NCI-H524 (cell line): Measurements from ENCODE around the gene FIP1L1.
"Not testable (repeated sequence)": the region's sequence is repeated elsewhere in the genome, so short reads cannot be mapped to it uniquely, and the experiment has no call there.

Experiments
- DNase-seq, 2 experiments: peaks; one replicate each; lab custom pipeline; 2025; lab: John Stamatoyannopoulos, UW

FIP1L1 gene

DNA sequence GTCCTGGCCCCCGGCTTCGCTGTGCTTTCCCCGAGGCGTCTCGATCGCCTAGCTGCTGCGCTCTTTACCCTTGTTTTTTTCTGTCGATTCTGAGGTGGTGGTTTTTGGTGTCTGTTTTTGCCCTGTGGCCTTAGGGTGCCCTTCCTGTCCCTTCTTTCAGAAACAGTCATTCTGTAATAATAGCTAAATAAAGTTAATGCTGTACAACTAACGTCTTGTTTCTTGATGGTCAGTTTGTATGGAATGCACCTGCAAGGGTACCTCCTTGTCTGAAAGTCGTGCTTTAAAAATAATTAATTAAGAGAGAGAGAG, 686 bp downstream of the FIP1L1 start:
- DNase-seq = no peak

DNA sequence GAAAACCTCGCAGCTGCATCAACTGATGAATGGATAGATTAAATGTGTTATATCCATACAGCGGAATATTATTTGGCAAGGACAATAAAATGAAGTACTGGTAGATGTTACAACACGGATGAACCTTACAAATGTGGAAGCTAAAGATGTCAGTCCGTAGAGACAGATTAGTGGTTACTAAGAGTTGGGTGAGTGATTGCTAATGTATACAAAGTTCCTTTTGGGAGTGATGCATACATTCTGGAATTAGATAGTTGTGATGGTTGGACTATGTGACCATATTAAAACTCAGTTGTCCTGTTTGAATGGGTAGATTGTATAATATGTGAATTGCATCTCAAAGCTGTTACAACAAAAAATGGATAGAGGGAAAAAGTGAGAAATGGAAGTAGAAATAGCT, 2.8 kb downstream of the FIP1L1 start:
- DNase-seq = no peak

DNA sequence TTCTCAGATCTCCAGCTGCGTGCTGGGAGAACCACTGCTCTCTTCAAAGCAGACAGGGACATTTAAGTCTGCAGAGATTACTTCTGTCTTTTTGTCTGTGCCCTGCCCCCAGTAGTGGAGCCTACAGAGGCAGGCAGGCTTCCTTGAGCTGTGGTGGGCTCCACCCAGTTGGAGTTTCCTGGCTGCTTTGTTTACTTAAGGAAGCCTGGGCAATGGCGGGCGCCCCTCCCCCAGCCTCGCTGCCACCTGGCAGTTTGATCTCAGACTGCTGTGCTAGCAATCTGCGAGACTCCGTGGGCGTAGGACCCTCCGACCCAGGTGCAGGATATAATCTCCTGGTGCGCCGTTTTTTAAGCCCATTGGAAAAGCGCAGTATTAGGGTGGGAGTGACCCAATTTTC, 32.0 kb downstream of the FIP1L1 start:
- DNase-seq = not testable (repeated sequence)

DNA sequence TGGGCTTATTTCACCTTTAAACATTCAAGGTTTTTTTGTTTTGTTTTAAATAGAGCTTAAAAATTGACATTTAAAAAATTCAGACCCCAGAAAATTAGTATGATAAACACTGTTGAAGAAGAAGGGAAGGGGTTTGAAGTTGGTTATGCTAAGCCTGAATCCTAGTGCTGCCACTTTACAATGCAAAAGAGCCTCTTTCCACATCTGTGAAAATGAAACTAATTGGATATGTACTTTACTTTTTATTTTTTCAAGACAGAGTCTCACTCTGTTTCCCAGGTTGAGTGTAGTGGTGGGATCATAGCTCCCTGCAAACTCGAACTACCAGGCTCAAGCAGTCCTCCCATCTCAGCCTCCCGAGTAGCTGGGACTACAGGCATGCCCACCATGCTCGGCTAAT, 41.8 kb downstream of the FIP1L1 start:
- DNase-seq = no peak

DNA sequence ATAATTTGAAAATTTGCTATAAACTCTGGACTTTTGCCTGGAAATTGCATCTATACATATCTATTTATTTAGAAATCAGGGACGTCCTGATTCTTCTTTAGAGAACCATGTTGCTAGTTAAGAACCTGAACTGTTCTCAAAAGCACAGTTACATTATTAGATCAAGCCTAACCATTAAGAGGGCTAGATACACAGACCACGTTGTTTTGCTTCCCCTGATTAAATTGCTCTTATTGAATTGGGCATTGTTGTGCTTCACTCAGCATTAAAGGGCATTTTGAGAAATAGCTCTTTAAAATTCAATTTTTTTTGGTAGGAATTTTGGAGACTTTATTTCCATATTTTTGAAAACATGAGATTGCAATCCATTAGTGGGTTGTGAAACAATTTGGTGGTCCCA, 44.4 kb downstream of the FIP1L1 start:
- DNase-seq = no peak

DNA sequence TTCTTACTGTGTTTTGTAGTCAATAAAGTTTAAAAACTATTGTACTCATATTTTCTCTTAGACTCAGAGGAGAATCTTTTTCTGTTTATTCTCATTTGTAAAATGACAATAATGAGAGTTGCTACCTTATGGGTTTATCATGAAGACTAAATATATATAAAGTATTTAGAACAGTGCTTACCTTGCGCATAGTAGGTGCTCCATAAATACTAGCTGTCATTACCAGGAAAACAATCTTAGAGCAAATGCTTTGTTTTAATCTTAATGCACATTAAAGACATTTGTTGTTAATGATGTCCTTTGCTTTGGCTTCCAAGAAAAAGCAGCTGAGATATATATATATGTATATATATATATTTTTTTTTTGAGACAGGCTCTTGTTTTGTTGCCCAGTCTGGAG, 44.9 kb downstream of the FIP1L1 start:
- DNase-seq = no peak

DNA sequence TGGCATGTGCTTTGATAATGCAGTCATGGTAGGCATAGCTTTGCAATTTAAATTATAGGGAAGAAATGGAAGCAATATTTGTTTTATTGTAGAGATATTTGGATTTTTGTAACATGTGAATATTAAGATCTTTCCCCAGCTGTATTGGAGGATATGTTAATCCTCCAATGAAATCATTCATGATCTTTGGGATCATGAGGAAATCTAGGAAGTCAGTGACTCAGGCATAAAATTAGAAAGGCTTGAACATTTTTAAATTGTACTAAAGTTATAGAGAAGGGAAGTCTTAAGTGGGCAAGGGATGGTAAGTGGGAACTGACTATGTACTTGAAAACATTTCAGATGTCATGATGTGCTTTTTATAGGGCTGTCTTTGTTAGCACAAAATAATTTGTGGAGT, 46.8 kb downstream of the FIP1L1 start:
- no peak for DNase-seq

DNA sequence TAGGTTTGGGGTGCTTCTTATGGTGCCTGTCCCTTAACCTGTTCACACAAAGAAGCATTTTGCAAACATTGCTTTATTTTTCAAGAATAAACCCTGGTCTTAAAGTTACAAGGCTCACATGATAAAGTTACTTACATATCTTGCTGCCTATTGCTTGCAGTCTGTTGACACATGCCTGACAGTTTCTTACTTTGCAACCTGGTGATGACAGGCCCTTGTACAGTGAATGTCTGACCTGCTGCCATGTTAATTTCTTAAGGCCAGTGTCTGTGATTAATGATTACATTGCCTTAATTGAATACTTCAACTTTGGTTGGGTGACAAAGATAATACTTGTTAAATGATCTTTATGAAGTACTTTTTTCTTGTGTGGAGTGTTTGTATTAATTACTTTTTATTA, 49.9 kb downstream of the FIP1L1 start:
- DNase-seq = no peak

DNA sequence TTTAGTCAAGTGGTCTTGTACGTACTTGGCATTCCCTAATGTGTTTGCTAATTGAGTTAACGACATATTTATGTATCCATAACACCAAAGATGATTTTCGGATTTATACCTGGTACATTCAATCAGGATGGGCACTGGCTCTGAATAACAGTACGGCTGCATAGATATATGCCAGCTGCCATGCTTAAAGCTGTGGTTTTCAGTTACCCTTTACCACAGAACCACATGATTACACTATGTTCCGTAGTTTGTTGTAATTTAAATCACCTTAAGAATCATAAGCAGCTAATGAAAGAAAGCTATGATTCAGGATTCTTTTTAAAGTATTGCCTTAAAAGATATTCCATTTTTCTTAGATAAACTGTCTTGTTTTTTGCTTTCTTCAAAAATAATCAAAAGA, 53.6 kb downstream of the FIP1L1 start:
- no peak for DNase-seq

DNA sequence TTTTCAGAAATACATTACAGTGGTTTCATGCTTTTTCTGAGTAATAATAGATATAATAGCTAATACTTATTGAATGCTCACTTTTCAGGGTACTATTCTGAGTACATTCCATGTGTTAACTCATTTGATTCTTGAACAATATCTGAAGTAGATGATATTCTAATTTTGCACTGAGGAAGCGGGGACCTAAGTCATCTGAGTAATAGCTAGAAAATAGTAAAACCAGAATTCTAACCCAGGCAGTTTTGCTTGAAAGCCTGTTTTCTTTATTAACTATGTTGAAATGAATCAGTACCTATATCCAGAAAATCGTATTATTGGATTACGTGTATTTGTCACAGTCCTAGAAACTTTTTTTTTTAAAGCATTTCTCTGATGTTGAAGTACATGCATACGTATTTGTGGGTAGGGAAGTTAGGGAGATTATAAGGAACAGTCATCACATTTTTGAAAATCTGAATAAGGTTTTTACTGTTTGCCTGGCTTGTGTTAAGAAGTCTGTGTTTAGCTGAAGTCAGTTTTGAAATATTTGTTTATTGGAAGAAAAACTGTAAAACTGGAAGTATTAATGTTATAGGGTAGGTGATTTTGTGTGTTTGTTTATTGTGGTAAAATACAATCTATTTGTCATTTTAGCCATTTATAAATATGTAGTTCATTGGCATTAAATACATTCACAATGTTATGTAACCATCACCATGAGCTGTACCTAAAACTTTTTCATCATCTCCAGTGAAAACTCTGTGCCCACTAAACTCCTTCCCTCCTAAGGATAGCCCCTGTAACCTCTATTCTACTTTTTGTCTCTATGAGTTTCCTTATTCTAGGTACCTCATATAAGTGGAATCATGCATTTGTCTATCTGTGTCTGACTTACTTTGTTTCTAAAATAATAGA, 55.3 kb downstream of the FIP1L1 start:
- DNase-seq = no peak

DNA sequence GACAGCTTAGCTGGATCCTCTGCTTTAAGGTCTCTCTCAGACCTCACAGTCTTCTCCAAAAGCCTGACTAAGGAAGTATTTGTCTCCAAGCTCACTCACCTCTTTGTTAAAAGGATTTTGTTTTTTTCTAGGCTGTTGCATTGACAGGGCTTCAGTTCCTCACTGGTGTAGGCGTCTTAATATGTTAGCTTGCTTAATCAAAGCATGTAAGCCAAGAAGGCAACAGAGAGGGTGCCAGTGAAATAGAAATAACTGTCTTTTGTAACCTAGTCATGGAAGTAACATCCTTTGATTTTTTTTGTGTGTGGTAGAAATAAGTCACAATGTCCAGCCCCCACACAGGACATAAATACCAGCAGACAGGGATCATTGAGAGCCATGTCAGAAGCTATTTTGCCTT, 58.8 kb downstream of the FIP1L1 start:
- DNase-seq = no peak

DNA sequence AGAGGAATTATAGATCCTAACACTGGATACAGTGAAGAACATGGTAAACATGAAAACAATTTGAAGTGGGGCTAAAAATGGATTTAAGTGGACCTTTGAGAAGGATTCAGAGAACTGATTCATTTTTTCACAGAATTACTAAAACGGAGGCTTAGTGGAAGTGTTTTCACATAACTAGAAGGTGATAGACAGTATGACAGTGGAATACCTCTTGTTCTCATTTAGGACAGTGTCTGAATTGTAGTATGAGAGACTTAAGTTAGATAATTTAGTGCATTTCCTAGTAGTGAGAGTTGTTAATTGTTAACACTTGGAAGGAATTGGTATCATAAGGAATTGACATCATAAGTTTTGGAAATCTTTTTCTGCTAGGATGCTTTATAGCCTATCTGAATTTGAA, 64.1 kb downstream of the FIP1L1 start:
- DNase-seq = no peak

DNA sequence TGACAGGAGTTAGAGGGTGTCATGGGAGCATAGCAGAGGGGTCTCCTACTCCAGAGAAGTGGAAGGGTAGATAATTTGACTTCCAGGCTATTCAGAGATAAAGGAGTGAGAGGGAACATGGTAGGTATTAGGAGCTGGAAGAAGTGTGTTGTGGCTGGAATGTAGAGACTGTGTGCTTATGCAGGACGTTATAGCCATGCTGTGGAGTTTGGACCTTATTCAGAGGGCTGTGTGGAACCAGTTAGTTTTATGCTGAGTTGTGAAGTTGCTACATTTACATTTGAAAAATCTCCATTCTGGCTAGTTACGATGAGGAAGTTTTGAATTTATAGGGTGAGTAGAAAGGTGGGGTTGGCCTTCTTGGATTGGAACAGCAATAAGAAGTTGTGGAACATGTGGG, 67.5 kb downstream of the FIP1L1 start:
- no peak for DNase-seq

DNA sequence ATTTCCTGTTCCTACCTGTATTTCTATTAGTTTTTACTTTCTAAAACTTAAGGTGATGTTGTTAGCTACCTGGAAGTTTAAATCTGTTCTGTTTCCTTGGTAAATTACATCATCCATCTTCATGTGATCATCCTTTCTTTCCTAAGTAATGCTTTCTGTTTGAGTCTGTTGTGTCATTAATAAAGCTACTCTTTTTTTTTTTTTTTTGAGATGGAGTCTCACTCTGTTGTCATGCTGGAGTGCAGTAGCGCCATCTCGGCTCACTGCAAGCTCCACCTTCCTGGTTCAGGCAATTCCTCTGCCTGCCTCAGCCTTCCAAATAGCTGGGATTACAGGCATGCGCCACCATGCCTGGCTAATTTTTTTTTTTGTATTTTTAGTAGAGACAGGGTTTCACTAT, 73.3 kb downstream of the FIP1L1 start:
- no peak for DNase-seq

DNA sequence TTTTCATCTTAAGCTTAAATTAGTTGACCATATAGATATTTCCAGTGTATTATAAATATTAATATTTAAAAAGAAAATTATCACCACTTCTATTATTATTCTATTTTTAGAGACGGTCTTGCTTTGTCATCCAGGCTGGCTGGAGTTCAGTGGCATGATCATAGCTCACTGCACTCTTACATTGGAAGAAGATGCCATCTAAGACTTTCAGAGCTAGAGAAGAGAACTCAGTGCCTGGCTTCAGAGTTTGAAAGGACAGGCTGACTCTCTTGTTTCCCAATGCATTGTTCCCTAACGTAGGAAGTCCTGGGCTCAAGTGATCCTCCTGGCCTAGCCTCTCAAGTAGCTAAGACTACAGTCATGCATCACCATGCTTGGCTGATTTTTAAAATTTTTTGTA, 75.9 kb downstream of the FIP1L1 start:
- DNase-seq = no peak

DNA sequence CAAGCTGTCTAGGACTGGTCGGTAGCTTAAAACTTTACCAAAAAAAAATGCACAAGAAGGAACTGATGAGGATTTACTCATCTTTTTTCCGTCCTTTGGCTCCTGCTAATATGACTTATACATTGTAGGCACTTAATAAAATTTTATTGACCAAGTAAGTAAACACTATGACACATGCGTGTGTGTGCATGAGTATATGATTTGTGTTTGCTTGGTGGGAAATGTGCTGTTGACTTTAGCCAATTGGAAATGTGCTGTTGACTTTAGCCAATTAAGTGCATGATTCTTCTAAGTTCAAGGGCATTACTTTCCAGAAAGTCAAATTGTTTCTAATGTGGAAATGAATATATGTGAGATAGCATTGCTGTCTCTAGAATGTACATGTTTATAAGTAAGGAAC, 78.3 kb downstream of the FIP1L1 start:
- no peak for DNase-seq

DNA sequence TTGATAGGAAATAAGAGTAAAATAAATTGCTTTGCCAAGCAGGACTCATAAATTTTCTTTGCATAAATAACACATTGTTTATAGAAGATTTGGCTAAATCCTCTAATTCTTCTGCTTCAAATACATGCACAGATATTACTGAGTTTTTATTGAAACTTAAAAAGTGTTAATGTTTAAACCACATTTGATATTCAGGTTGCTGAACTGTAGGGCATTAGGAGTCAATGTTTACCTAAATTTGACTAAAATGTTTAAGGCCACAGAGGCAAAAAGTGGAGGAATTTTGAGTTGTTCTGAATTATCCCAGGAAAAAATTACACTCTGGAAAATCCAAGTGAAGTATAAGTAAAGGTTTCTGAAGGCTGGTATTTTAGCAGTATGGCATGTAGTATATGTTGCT, 78.7 kb downstream of the FIP1L1 start:
- DNase-seq = no peak

DNA sequence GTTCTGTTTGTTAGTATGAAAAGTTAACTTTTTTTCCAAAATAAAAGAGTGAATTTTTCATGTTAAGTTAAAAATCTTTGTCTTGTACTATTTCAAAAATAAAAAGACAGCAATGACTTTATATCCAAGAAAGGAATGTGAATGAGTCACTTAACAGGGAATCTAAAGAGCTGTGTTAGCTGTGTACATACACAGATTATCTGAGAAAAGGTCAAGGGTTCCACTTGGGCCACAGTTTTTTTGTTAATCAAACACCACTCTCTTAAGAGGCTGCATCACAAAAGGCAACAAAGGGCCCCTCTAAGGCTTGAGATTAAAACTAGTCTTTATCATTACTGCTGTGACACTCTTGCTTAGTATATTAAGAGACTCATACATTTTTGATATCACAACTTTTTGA, 82.1 kb downstream of the FIP1L1 start:
- no peak for DNase-seq

DNA sequence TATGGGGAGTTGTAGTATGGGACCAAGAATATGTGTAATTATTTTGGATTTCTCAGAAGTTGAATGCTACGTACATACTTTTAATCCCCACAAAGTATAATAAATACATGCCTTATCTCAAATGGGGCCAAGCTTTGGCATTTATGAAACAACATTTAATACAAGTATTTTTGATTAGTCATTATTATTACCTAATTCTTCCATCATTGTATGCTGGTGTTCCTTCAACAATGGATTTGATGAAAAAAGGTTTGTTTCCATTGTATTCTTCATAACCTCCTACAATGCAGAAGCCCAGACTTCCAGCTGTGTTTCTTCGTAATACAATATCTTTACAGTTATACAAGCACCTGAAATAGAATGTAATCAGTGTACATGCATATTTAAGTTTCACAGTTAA, 83.8 kb downstream of the FIP1L1 start:
- DNase-seq = no peak

DNA sequence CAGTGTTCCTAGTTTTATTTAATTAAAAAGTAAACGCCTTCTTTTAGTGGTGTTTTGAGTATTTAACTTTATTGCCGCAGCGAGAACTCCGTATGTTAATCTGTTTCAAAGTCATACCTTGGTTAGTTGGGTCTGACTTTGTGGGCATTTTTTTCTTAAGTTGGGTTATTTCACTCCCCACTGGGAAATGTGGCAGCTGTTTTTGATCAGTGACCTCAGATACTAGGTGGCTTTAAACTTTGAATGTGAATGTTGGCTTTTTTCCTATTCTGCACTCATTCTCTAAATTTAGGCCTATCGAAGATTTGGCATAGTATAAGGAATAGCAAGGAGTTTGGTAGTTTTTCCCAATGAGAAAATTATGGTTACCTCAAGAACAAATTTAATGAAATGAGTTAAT, 85.9 kb downstream of the FIP1L1 start:
- DNase-seq = no peak

DNA sequence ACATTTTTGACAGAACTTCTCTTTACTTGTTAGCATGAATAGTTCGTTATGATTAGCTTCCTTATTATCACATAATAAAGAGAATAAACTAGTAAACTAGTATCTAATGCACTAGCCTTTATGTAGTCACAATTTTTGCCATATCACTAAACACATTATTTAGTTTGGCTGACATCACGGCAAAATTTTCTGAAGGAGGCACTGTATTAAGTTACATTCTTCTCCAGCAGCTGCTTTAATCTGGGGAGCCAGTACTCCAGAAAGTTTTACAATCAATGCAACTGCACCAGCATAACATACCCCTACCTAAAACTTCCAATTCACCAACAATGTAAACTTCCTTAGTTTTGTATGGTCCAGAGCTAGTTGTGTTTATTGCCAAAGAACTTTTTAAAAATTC, 87.8 kb downstream of the FIP1L1 start:
- no peak for DNase-seq

DNA sequence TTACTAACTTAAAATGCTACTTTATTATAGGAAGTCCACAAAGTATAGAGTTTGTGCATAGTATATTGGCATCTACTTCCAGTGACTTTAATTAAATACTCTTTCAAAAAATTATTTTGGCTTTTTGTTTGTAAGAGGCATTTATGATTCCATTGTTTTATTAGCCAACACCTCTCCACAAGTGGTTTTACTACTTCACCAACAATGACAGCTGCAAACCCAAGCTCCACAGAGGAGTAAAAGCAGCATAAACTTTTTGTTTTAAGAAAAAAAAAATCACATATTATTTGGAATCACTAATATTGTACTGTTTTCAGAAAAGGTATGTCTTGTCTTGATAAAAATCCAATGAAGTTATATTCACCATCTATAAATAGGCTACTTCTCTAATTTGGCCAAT, 88.5 kb downstream of the FIP1L1 start:
- DNase-seq = no peak

DNA sequence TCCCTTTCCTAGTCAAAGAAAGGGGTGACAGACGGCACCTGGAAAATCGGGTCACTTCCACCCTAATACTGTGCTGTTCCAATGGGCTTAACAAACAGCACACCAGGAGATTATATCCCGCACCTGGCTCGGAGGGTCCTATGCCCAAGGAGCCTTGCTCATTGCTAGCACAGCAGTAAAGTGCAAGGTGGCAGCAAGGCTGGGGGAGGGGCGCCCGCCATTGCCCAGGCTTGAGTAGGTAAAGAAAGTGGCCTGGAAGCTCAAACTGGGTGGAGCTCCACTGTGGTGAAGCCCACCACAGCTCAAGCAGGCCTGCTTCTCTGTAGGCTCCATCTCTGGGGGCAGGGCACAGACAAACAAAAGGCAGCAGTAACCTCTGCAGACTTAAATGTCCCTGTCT, 89.1 kb downstream of the FIP1L1 start:
- DNase-seq = not testable (repeated sequence)

DNA sequence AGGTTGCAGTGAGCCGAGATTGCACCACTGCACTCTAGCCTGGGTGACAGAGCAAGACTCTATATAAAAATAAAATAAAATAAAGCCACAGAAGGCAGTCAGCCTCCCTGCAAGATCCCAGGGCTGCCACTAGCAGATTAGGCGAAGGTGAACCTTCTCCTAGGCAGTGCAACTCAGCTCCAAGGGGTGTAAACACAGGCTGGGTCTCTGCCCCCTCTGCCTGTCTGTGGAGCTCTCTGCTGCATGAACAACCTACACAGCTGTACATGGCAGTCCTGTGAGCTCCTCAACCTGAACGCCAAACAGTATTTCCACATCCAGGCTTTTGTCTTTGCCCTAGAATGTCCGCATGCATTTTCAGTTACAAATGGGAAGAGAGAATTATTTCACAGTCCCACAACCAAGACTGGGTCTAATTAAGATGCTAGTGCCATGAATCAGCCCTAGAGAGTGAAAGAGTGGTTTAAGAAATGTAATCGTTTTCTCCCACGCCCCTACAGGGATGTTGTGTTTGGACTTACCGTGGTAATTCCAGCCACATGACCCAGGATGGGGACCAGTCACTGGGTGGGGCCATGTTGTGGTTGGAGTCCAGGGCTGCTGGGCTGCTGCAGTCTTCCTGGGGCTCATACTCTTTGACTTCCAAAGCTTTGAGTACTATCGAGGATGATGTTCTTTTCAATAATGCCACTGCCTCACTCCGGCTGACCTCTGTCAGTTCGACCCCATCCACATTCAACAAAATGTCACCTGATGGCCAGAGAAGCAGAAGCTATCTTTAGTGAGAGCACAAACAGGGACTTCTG, 99.0 kb downstream of the FIP1L1 start:
- DNase-seq = no peak
